Activated CD4-positive, CD25-positive, alpha-beta regulatory T cell treated with anti-CD3 and anti-CD28 coated beads, Interleukin-2, amount 50 U/mL, for 16 hours (primary cell): ENCODE measurements around the gene PLCB2.
A peak's percentile ranks its signal among the peaks of the same experiment; 100 is the strongest.

Experiments
- DNase-seq: peaks from one replicate; pipeline ENCODE4 v3.0.0-alpha.2; 2020; ENCODE audit warnings: low read depth, low spot score

Gene PLCB2

GRCh38 chr15:40327457-40327856 is 19.7 kb upstream of the PLCB2 start:
- DNase-seq: no peak

DNA sequence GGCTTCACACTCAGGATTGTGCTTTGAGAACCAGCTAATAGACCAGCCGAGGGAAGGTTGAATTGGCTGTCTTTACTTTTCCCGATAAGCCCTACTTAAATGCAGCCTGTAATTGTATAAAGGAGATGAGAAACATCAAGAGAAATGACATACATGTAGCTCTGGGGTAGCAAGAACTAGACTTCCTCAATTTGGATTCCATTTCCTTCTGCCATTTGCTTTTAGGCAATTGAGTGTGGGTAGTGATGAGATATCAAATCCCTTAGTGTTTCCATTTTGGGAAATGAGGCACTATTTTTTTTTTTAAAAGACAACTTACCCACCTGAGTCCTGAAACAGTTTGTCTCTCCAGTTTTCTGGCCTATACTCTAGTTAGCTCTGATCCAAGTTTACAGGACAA is 18.0 kb upstream of the PLCB2 start:
- no peak for DNase-seq

DNA sequence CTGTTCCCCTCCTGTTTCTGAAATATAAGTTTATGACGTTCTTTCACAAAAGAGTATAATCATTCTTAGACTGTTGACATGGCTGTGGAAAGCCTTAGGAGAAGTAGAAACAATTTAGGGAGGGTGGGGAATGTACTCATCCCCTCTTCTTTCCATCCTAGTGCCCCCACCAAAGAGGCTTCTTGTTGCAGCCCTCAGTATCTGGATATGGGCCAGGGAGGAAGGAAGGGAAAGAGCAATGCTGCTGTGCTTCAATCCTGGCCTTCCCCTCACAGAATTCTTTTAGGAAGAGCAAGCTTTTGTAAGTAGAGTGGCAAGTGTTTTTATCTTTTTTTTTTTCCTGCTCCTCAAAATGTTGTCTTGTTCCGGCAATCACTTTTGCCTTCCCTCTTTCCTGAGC is 17.5 kb upstream of the PLCB2 start:
- no peak for DNase-seq

DNA sequence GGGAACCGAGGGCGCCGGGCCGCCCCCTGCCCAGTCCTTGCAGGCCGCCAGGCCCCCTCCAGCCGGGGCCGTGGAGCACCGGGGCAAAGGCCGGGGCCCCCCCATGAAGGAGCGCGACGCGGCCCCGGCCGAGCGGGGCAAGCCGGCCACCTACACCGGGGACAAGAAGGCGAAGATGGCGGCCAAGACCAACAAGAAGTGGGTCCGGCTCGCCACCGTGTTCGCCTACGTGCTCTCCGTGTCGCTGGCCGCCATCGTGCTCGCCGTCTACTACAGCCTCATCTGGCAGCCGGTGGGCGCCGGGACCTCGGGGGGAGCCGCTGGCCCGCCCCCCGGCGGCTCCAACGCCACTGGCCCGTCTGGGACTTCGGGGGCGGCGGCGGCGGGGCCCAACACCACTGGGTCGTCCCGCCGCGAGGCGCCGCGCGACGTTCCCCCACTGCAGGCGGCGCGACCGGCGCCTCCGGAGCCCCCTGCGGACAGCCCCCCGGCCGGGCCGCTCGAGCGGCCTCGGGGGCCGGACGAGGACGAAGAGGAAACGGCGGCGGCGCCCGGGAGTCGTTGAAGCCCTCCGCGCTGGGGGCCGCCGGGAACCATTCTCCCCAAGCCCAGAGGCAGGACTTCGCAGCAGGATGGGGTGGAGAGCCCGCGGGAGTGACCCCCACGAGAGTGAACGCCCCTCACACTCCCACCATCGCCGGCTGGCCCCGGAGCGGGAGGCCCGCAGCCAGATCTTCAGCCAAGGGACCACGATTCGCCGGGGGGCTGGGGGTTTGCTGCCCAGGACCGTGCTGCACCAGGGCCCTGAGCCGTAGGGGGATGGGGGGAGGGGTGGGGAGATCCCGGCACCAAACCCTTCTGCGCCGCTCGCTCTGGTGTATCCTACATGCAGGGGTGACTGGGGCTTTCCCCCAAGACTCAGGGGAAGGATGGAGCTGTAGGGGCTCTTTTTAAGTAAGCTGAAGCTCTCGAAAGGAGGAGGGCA is 16.5 kb upstream of the PLCB2 start:
- DNase-seq: no peak

GRCh38 chr15:40323239-40323952 is 15.7 kb upstream of the PLCB2 start, which contains the start of gene INAFM2:
Gene INAFM2, plus strand, starts transcription at chr15:40323692. Its CDS starts 364 bp downstream, at chr15:40324056.
- DNase-seq: peak; percentile 73

GRCh38 chr15:40322531-40323238 is 14.9 kb upstream of the PLCB2 start:
- DNase-seq: no peak

DNA sequence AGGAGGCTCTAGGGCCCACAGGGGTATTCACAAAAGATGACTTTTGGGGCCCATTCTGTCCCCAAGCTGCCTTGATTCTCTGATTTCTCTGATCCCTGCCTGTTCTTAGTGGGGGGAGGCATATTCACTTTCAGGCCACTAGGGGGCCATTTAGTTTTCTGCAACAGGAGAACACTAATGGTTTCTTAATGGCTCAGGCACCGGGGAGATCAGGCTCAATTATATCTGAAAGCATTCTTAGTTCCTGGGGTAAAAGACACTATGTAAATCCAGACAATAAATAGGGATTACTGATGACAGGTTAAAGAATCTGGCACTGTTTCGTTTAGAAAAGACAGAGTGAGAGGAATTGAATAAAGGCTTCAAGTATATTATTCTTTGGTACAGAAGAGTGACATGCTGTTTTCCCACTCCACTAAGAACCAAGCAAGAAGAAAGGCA is 13.2 kb upstream of the PLCB2 start:
- peak; percentile 40 for DNase-seq

- no peak for DNase-seq
Measured at GRCh38 chr15:40320409-40320808, 12.7 kb upstream of the PLCB2 start.

DNA sequence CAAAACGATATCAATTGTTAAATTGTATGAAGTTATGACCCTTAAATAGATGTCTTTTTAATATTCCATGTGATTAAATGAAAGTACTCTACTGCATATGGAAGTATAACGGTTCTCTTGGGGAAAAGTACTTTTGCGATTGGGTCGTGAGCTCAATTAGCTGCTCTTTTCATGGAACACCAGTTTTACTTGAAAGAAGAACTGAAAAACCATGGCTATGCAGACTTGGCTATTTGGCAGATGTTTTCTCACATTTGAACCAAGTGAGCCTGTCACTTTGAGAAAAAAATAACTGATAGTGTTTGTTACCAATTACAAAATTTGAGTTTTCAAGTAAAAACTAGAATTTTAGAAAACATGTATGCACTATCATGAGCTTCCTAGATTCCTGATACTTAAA is 9.8 kb upstream of the PLCB2 start:
- no peak for DNase-seq

GRCh38 chr15:40316931-40317330 is 9.2 kb upstream of the PLCB2 start:
- DNase-seq: no peak

- no peak for DNase-seq
Measured at GRCh38 chr15:40314723-40315276, 7.1 kb upstream of the PLCB2 start.

- DNase-seq: no peak
Measured at GRCh38 chr15:40313531-40314398, 6.0 kb upstream of the PLCB2 start.

DNA sequence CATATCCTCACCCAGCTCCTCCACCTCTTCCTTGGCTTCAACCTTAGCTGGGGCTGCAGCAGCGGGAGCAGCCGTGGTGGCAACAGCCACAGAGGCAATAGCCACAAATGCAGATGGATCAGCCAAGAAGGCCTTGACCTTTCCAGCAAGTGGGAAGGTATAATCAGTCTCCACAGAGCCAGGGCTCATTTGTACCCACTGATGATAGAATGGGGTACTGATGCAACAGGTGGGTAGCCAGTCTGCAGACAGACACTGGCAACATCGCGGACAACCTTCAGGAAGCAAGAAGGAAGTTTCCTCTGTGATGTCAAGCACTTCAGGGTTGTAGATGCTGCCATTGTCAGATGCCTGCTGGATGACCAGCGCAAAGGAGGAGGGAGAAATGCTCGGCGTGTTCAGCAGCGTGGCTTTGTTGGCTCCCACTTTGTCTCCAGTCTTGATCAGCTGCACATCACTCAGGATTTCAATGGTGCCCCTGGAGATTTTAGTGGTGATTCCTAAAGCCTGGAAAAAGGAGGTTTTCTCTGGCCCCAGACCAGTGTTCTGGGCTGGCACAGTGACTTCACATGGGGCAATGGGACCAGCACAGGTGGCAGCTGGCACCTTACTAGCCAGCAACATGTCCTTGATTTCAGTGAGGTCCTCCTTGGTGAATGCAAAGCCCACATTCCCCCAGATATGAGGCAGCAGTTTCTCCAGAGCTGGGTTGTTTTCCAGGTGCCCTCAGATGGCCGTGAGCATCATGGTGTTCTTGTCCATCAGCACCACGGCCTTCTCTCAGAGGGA is 4.8 kb upstream of the PLCB2 start:
- DNase-seq: no peak

- DNase-seq: no peak
Measured at GRCh38 chr15:40310993-40311392, 3.3 kb upstream of the PLCB2 start.

GRCh38 chr15:40310001-40310959 is 2.5 kb upstream of the PLCB2 start:
- DNase-seq: peak; percentile 28

DNA sequence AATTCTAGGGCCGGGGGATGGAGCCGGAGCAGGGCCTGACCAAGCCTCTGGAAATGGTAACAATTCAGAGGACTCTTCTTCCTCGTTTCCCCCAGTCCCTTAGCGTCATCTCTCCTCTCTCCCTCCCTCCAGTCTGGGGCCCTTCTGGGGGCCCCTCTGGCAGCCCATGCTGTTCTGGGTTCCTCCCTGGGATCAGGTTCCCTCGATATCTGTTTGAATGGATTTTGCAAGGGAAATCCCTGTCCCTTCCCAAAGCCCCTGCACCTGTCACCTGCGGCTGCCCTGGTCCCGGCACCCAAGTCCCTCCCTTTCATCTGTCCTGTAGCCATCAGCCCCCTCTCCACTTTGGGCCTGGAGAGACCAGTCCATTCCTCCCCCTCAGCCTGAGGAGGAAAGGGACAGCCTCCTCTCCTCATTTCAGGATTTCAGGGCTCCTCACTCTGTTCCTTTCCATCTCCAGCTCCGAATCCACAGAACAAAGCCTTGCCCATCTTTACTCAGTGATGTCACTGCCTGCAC is 1.7 kb upstream of the PLCB2 start:
- no peak for DNase-seq

GRCh38 chr15:40306908-40307307 is 827 bp downstream of the PLCB2 start:
- DNase-seq: no peak

GRCh38 chr15:40306371-40306770 is 1.4 kb downstream of the PLCB2 start:
- no peak for DNase-seq
